NCI-H2029 treated with DMSO at 0.1 percent for 48 hours (cell line): ENCODE results near the gene MVK.

Source experiments
- DNase-seq: peaks from one replicate; lab custom pipeline; 2025; lab: John Stamatoyannopoulos, UW

The MVK gene

DNA sequence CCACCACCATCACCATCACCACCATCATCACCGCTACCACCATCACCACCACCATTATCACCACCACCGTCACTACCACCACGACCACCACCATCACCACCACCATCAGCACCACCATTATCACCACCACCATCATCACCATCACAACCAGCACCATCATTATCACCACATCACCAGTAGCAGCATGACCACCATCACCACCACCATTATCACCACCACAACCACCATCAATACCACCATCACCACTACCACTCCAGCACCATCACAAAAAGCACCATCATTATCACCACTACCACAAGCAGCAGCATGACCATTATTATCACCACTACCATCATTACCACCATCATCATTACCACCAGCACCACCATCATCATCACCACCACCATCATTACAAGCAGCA, 62.1 kb downstream of the MVK start:
- no peak for DNase-seq

DNA sequence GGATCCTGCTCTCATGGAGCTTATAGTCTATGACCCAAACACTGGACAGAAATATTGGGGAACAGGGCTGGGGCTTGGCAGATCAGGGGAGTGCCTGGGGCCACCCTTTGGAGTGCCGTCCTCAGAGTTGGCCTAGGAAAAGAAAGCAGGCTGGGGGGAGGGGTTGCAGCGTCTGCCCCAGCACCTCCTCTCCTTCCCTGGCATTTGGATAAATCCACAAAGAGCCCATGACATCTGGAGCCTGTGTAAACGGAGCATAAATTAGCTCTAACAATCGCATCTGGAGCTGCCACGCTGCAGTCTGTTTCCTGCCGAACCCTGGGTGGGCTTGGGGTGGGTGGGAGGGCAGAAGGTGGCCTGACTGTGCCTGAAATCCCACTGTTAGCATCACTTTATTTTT, 63.8 kb downstream of the MVK start:
- DNase-seq = no peak

DNA sequence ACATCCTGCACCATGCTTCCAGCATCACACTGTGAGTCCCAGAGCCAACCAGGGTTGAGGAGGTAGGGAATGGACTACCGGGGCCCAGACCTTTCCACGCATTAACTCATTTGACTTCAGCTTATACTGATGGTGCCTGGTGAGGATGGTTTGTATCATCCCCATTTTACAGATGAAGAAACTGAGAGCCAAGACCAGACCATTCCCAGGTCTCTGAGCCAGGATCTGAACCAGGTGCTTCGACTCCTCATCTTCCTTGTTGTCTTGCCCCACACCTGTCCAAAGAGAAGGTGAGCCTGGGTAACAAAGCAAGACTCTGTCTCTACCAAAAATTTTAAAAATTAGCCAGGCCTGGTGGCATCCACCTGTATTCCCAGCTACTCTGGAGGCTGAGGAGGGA, 64.4 kb downstream of the MVK start:
- no peak for DNase-seq

DNA sequence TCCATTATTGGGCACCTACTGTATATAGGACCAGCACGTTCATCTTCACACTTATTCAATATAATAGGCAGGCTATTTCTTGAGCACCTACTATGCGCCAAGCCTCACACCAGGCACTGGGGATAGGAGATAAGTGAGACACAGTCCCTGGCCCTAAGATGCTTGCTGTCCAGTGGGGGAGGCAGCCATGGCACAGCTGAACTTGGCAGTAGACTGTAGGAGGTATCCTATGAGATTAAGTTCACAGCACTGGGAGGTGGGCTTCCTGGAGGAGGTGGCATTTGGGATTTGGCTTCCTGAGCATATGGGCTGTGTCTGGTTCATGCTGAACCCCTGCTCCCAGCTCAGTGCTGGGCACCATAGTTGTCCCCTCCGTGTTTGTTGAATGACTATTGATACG, 65.1 kb downstream of the MVK start:
- DNase-seq = no peak

DNA sequence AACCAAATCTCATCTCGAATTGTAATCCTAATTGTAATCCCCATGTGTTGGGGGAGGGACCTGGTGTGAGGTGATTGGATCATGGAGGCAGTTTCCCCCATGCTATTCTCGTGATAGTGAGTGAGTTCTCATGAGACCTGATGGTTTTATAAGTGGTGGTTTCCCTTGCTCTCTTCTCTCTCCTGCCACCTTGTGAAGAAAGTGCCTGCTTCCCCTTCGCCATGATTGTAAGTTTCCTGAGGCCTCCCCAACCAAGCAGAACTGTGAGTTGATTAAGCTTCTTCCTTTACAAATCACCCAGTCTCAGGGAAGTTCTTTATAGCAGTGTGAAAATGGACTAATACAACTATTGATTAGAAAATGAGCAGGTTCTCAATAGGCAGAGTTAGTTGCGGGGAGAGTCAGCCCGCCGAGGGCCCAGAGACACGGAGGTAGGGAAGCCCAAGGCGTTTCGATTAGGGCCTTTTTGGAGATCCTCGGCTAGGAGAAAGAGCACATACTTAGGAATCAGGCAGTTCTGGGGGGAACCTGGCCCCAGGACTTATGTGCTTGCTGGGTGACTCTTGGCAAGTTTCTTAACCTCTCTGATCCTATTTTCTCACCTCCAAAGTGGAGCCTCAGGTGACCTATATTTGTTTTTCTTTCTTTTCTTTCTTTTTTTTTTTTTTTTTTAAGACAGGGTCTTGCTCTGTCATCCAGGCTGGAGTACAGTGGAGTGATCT, 65.7 kb downstream of the MVK start:
- DNase-seq = no peak

DNA sequence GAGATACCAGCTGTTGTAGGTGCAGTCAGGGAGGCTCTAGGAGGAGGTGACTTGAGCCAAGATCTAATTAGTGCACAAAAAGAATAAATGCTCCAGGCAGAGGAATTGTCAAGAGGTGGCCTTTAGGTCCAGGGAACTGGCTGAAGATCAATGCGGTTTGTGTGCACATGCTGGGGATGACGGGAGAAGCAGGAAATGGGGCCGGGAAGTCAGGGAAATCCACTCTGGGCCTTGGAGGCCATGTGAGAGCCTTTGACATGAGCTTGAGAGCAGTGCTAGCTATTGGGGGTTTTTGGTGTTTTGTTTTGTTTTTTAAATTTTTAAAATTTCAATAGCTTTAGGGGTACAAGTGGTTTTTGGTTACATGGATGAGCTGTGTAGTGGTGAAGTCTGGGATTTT, 67.4 kb downstream of the MVK start:
- peak; percentile 9 for DNase-seq

DNA sequence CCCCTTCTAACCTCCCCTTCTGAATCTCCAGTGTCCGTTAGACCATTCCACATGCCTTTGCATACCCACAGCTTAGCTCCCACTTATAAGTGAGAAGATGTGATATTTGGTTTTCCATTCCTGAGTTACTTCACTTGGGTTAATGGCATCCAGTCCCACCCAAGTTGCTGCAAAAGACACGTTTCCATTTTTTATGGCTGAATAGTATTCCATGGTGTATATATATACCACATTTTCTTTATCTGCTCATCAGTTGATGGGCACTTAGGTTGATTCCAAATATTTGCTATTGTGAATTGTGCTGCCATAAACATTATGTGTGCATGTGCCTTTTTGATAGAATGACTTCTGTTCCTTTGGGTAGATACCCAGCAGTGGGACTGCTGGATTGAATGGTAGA, 67.8 kb downstream of the MVK start:
- DNase-seq = no peak

DNA sequence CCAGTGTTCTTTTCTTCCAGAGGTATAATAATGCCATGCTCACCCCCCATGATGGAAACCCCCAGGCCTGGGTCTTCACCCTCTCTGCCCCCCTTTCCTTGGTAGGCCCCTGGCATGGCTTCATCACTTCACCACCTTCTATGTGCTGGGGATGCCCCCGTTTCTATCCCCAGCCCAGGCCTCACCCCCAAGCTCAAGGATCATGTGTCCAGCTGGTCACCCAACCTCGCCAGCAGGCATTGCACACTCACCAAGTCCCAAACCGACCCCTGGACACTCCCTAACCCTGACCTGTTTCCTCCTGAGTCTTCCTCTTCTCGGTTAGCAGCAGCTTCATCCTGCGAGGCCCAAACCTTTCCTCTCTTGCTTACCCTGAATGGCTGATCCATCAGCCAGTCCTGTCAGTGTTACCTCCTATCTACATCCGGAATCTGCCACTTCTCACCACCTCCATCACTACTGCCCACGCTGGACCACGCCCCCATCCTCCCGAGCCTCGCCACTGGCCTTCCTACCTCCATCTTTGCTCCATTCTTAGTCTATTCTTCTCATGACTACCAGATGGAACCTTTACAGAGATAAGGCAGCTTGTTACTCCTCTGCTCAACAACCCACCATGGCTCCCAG, 69.0 kb downstream of the MVK start:
- no peak for DNase-seq

DNA sequence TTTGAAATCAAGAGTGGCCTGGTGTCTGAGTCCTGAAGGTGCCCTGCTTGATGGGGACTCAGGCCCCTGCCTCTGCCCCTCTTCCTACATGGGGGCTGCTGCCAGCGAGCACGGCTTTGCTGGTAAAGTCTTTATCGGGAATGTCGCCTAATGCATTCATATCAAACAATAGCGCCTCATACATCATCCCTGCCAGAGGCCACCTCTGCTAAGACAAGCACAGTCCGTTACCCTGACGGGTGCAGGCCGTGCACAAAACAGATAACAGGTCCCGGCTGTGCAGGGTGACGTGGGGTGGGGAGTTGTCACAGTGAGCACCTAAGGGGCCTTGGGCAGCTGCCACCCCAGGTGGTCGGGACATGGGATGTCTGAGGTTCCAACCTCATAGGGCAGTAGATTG, 71.6 kb downstream of the MVK start:
- no peak for DNase-seq

DNA sequence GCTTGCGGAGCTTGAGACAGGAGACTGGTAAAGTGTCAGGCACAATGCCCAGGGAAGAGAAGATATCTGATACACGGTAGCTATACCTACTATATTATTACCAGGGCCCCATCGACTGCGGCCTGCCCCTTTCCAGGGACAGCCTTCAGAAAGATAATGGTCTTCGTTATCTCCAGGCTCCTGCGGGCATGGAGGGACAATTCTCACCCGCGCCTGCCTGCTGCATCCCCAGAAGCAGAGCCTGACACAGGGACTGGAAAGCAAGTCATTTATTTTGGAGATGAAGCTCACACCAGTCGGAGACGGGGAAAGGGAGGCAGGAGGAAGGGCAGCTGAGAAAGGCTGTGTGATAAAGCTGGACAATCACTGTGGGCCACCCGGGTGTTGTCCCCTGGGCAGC, 72.1 kb downstream of the MVK start:
- no peak for DNase-seq
